Gastroesophageal sphincter (tissue), 4 donors: ENCODE data around the gene IBTK. TPM values are rescaled to one million over a fixed set of nuclear protein-coding genes. Genes with fewer than 3 reads are reported as not detected.

Experiments used
- ATAC-seq: fragments of 150-250 bp; one replicate; pipeline ENCODE4 v1.9.1; 2016; ENCODE audit warnings: mild to moderate bottlenecking, moderate library complexity
- H3K27ac ChIP-seq, 4 donors: fragments of 200-600 bp; sonication (generic) in 3 of 4; 1 replicate in 3 of 4; 2 replicates in 1 of 4; pipeline ENCODE4 v1.5.1; 2016 to 2019
- H3K27me3 ChIP-seq: fragments of 200-600 bp; sonication (generic); one replicate; pipeline ENCODE4 v1.5.1; 2019
- H3K36me3 ChIP-seq, 2 donors: fragments of 200-600 bp; sonication (generic); one replicate each; pipeline ENCODE4 v1.5.1; 2019; ENCODE audit warnings: control low read depth in 1 of 2
- H3K4me1 ChIP-seq, 3 donors: fragments of 200-600 bp; sonication (generic); 1 replicate in 2 of 3; 2 replicates in 1 of 3; pipeline ENCODE4 v1.5.1; 2016 to 2019; ENCODE audit warnings: control low read depth in 2 of 3
- H3K4me3 ChIP-seq, 2 donors: fragments of 200-600 bp; sonication (generic); one replicate each; pipeline ENCODE4 v1.5.1; 2019; ENCODE audit warnings: mild to moderate bottlenecking in 1 of 2, moderate library complexity in 1 of 2
- H3K9me3 ChIP-seq, 3 donors: fragments of 200-600 bp; sonication (generic); one replicate each; pipeline ENCODE4 v1.5.1; 2017 to 2019; ENCODE audit warnings: control low read depth in 2 of 3
- CTCF ChIP-seq, 4 experiments: fragments of 200-600 bp in 2 of 4; fragments of 450-650 bp in 2 of 4; sonication (generic) in 1 of 4; IDR thresholded peaks; one replicate each; pipeline ENCODE4 v1.5.1; 2017 to 2019; ENCODE audit warnings: antibody characterized with exemption in 4 of 4, mild to moderate bottlenecking in 2 of 4, moderate library complexity in 2 of 4
- EP300 ChIP-seq: sonication (generic); formaldehyde crosslinking; IDR thresholded peaks from one replicate; pipeline ENCODE4 v1.6.1; 2017; ENCODE audit warnings: antibody characterized with exemption, mild to moderate bottlenecking
- POLR2A ChIP-seq, 2 donors: fragments of 450-650 bp; IDR thresholded peaks; one replicate each; pipeline ENCODE4 v1.6.1; 2017; ENCODE audit warnings: antibody characterized with exemption in 2 of 2, mild to moderate bottlenecking in 2 of 2, moderate library complexity in 1 of 2
- POLR2AphosphoS5 ChIP-seq: sonication (generic); formaldehyde crosslinking; IDR thresholded peaks from one replicate; pipeline ENCODE4 v1.6.1; 2017; ENCODE audit warnings: antibody characterized with exemption
- WGBS, 2 donors: methylation state at CpG; one replicate each; pipeline ENCODE4 v1.1.5; 2018; ENCODE audit warnings: low coverage in 1 of 2; 5-methylcytosine and 5-hydroxymethylcytosine counted together
- total RNA-seq, 4 donors: library from RNA; depleted of rRNA; stranded (reverse); fragments of >200 nt; gene quantifications; one replicate each; pipeline ENCODE4 v1.1.0, GENCODE V29; 2016

IBTK gene
- total RNA-seq, 4 donors from 2014 or later: 26.9 to 42.3 (median 30.8) TPM

DNA sequence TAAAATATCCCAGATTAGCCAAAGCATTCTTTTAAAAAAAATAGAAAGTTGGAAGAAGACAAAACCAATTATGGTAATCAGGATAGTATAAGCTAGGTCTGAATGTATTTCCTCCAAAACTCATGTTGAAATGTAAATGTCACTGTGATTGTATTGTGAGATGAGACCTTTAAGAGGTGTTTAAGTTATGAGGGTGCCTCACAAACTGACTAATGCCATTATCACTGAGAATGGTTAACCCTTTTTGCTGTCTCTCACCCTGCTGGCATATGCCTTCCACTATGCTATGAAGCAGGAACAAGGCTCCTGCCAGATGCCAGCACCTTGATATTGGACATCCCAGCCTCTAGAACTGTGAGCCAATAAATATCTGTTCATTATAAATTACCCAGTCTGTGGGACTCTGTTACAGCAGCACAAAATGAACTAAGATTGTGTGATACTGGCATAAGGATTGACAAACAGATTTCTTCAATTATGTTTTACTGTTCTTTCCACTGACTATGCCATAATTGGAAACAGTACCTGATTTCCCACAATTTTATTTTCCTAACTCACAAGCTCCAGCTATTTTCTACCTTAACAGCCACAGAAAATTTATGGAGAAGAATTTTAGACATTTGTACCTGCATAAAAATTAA is 63.8 kb downstream of the IBTK start:
- Histone ChIP-seq H3K9me3 (no peaks in the 10 kb centered on the region), H3K4me1 (peaks cover 0 to 7% (median 0%) of the 10 kb centered on the region in 3 donors), H3K27me3 (no peaks in the 10 kb centered on the region), H3K4me3 (no peak overlapping the region), H3K36me3 (peaks cover 0 to 82% of the 10 kb centered on the region in 2 donors), H3K27ac (no peak overlapping the region)
- TF ChIP-seq POLR2A (IDR thresholded peaks at IDR 0.05) (no peak), CTCF (IDR thresholded peaks at IDR 0.05) (no peak), EP300 (no peak)
- ATAC-seq: no peak

DNA sequence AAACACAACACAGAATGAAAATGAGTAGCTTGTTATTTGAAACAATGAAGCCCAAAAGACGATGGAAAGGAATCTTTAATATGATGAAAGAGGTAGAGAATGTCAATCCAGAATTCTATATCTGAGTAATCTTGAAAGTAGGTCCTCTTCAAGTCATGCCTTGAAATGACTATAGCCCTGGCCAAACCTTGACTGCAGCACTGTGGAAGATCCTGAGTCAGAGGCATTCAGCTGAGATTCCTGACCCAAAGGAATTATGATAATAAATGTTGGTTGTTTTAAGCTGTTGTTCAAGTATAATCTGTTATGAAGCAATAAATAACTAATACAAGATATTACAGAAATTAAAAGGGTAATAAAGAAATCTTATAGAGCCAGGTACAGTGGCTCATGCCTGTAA is 64.8 kb downstream of the IBTK start:
- H3K9me3 ChIP-seq: no peaks in the 10 kb centered on the region
- TF ChIP-seq CTCF (IDR thresholded peaks at IDR 0.05): no peak
- TF ChIP-seq POLR2A (IDR thresholded peaks at IDR 0.05): no peak
- no peak for TF ChIP-seq EP300
- TF ChIP-seq POLR2AphosphoS5: no peak
- H3K4me3 ChIP-seq: no peak overlapping the region
- H3K27ac ChIP-seq: no peak overlapping the region
- no peaks in the 10 kb centered on the region for H3K27me3 ChIP-seq
- peaks cover 0 to 72% of the 10 kb centered on the region in 2 donors for H3K36me3 ChIP-seq
- 40 to 53% methylated on average over 1 of the region's 1 CpG for WGBS, 2 donors
- ATAC-seq: no peak
- peaks cover 0 to 7% (median 0%) of the 10 kb centered on the region in 3 donors for H3K4me1 ChIP-seq

DNA sequence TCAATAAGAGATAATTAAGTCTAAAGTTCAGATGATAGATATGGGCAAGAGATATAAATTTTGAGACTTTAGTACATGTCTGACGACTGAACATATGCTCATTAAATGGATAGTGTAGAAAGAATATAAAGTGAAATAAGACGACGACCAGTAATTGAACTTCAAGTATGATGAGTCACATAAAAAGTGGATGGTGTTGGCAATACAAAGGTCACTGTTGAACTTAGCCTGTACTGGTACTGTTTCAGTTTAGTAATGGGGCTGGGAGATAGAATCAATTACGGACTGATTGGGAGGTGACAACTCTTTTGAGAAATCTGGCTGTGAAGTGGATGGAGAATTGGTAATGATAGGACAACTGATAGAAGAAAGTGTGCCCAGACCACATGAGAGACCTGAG is 68.1 kb downstream of the IBTK start:
- no peaks in the 10 kb centered on the region for H3K9me3 ChIP-seq
- ATAC-seq: no peak
- 73% methylated on average over 4 of the region's 4 CpGs for WGBS, 2 donors
- no peaks in the 10 kb centered on the region for H3K27me3 ChIP-seq
- H3K27ac ChIP-seq: no peak overlapping the region
- H3K4me1 ChIP-seq: no peaks in the 10 kb centered on the region
- no peak overlapping the region for H3K4me3 ChIP-seq
- TF ChIP-seq POLR2A (IDR thresholded peaks at IDR 0.05) (no peak), CTCF (IDR thresholded peaks at IDR 0.05) (no peak), EP300 (no peak), POLR2AphosphoS5 (no peak)
- H3K36me3 ChIP-seq: peaks cover 0 to 75% of the 10 kb centered on the region in 2 donors

- Histone ChIP-seq H3K36me3 (peaks cover 0 to 76% of the 10 kb centered on the region in 2 donors), H3K4me3 (no peak overlapping the region), H3K27me3 (no peaks in the 10 kb centered on the region), H3K9me3 (no peaks in the 10 kb centered on the region), H3K27ac (no peak overlapping the region), H3K4me1 (no peaks in the 10 kb centered on the region)
- no peak for ATAC-seq
- TF ChIP-seq POLR2A (IDR thresholded peaks at IDR 0.05) (no peak), EP300 (no peak), CTCF (IDR thresholded peaks at IDR 0.05) (no peak), POLR2AphosphoS5 (no peak)
- WGBS, 2 donors: 71 to 88% methylated on average over 1 of the region's 1 CpG
These were observed 68.8 kb downstream of the IBTK start for GRCh38 chr6:82178759-82179112.

GRCh38 chr6:82178077-82178758 is 69.3 kb downstream of the IBTK start:
- no peak overlapping the region for H3K27ac ChIP-seq

More at GRCh38 chr6:82178077-82178758, 69.3 kb downstream of the IBTK start:
- peaks cover 0 to 76% of the 10 kb centered on the region in 2 donors for H3K36me3 ChIP-seq
- H3K4me3 ChIP-seq: no peak overlapping the region
- no peaks in the 10 kb centered on the region for H3K4me1 ChIP-seq
- H3K9me3 ChIP-seq: no peaks in the 10 kb centered on the region
- TF ChIP-seq POLR2A (IDR thresholded peaks at IDR 0.05): no peak
- TF ChIP-seq EP300: no peak
- no peak for TF ChIP-seq POLR2AphosphoS5
- peak in 3 of 4 experiments; percentile 14 to 36 (median 21) for TF ChIP-seq CTCF (IDR thresholded peaks at IDR 0.05)
- no peak for ATAC-seq
- no peaks in the 10 kb centered on the region for H3K27me3 ChIP-seq
- 49 to 53% methylated on average over 2 of the region's 2 CpGs for WGBS, 2 donors
